OCI-LY7 (cell line): ENCODE results near the gene DPT.

Experiments
- EZH2phosphoT487 ChIP-seq: fragments of 200-600 bp; sonication (generic); IDR thresholded peaks from 2 replicates; pipeline ENCODE4 v1.6.1; 2018; ENCODE audit warnings: low read depth, borderline replicate concordance, mild to moderate bottlenecking, mixed run types, antibody characterized with exemption, low read length, moderate library complexity, mixed read lengths
- TF ChIP-seq, protein P1 (sequence below): fragments of 200-600 bp; sonication (generic); conservative IDR thresholded peaks from 2 replicates; pipeline ENCODE4 v1.5.1; 2014; ENCODE audit warnings: mild to moderate bottlenecking, antibody characterized with exemption, low read length, moderate library complexity, mixed read lengths

DNA sequence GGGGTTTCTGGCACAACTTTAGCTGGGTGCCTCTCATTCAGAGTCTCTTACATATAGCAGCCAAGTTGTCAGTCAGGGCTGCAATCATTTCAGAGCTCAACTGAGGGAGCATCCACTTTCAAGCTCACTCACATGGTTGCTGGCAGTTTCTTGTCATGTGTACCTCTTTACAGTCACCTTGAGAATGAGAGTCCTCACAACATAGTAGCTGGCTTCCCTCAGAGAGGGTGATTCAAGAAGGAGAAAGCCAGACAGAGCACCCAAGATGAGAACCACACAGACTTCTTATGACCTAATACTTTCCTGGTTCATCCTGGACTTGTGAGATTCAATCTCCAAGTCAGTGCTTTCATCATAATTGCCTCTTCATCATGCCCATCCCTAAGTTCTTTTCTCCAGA is 57.2 kb downstream of the DPT start:
- TF ChIP-seq, protein P1, sequence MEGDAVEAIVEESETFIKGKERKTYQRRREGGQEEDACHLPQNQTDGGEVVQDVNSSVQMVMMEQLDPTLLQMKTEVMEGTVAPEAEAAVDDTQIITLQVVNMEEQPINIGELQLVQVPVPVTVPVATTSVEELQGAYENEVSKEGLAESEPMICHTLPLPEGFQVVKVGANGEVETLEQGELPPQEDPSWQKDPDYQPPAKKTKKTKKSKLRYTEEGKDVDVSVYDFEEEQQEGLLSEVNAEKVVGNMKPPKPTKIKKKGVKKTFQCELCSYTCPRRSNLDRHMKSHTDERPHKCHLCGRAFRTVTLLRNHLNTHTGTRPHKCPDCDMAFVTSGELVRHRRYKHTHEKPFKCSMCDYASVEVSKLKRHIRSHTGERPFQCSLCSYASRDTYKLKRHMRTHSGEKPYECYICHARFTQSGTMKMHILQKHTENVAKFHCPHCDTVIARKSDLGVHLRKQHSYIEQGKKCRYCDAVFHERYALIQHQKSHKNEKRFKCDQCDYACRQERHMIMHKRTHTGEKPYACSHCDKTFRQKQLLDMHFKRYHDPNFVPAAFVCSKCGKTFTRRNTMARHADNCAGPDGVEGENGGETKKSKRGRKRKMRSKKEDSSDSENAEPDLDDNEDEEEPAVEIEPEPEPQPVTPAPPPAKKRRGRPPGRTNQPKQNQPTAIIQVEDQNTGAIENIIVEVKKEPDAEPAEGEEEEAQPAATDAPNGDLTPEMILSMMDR, result no peak
- no peak for TF ChIP-seq EZH2phosphoT487
